GM12878 (cell line): Measurements from ENCODE around the gene RND1. TPM values are rescaled to one million over a fixed set of nuclear protein-coding genes. Genes with fewer than 3 reads are reported as not detected.

Experiments used
- ATAC-seq: fragments of 200-7000 bp; cut with Tn5 transposase; 3 replicates; pipeline ENCODE4 v1.9.1; 2020; ENCODE audit warnings: mild to moderate bottlenecking, moderate library complexity
- BruUV-seq: library from RNA; stranded (reverse); fragments of 400-500 nt; replicated peaks from 2 replicates; lab custom pipeline; 2021; lab: Mats Ljungman, UMichigan
- CTCF ChIA-PET: fragments of 300-600 bp; sonication (Branson Sonifier 250); formaldehyde crosslinking; extraction: SDS; loops from one replicate; lab custom pipeline; 2021; ENCODE audit warnings: inconsistent platforms; lab: Yijun Ruan, JAX
- POLR2A ChIA-PET: fragments of 350-600 bp; formaldehyde crosslinking; extraction: SDS; loops from one replicate; lab custom pipeline; 2021; ENCODE audit warnings: inconsistent platforms; lab: Charles Lee
- RAD21 ChIA-PET: fragments of 300-600 bp; sonication (Branson Sonifier 250); formaldehyde crosslinking; loops from one replicate; lab custom pipeline; 2023; ENCODE audit warnings: antibody characterized with exemption; ENCODE audit not compliant: unreplicated experiment; lab: Charles Lee
- SMC1A ChIA-PET: fragments of 300-600 bp; sonication (Branson Sonifier 250); formaldehyde crosslinking; loops from one replicate; lab custom pipeline; 2023; ENCODE audit not compliant: unreplicated experiment, uncharacterized antibody; lab: Charles Lee
- DNase-seq: peaks from one replicate; pipeline ENCODE4 v3.0.0-alpha.2; 2011; ENCODE audit warnings: low read depth, low spot score
- FAIRE-seq: peaks from 3 replicates; lab custom pipeline; 2011; peaks lifted over from hg19 to GRCh38; lab: Jason Lieb, UNC
- H2AFZ ChIP-seq: 2 replicates; pipeline ENCODE4 v1.6.0; 2011; ENCODE audit warnings: low read depth, low read length, control low read depth; ENCODE audit not compliant: control insufficient read depth
- H3K27ac ChIP-seq: 2 replicates; pipeline ENCODE4 v1.5.1; 2011; ENCODE audit warnings: control low read depth; ENCODE audit not compliant: control insufficient read depth, insufficient read depth
- H3K27me3 ChIP-seq, 2 experiments: replicated peaks in 1 of 2; 2 replicates each; pipeline versions ENCODE4 v1.6.0 to v1.6.1; 2011; ENCODE audit warnings: low read length in 1 of 2; ENCODE audit not compliant: control insufficient read depth in 2 of 2, insufficient read depth in 2 of 2
- H3K36me3 ChIP-seq, 2 experiments: 2 replicates each; pipeline ENCODE4 v1.5.1; 2011; ENCODE audit warnings: low read length in 1 of 2; ENCODE audit not compliant: control insufficient read depth in 2 of 2, insufficient read depth in 2 of 2
- H3K4me1 ChIP-seq: 2 replicates; pipeline ENCODE4 v1.6.1; 2011; ENCODE audit warnings: mild to moderate bottlenecking, low read length, moderate library complexity, mixed read lengths; ENCODE audit not compliant: control insufficient read depth, insufficient read depth
- H3K4me2 ChIP-seq: 2 replicates; pipeline ENCODE4 v1.6.0; 2011; ENCODE audit warnings: control low read depth; ENCODE audit not compliant: control insufficient read depth, insufficient read depth
- H3K4me3 ChIP-seq: fragments of 200-600 bp; sonication (generic); 2 replicates; pipeline ENCODE4 v1.5.1; 2016
- H3K79me2 ChIP-seq: 2 replicates; pipeline ENCODE4 v1.6.0; 2011; ENCODE audit warnings: low read length; ENCODE audit not compliant: control insufficient read depth, insufficient read depth
- H3K9ac ChIP-seq: 2 replicates; pipeline ENCODE4 v1.8.0; 2011; ENCODE audit warnings: low read length, control low read depth, mixed read lengths; ENCODE audit not compliant: control insufficient read depth, insufficient read depth
- H3K9me3 ChIP-seq: replicated peaks from 3 replicates; pipeline ENCODE4 v1.5.1; 2011; ENCODE audit warnings: mild to moderate bottlenecking, low read length; ENCODE audit not compliant: control insufficient read depth, insufficient read depth
- H4K20me1 ChIP-seq: 2 replicates; pipeline ENCODE4 v1.6.0; 2011; ENCODE audit not compliant: control insufficient read depth, insufficient read depth
- BHLHE40 ChIP-seq, 2 experiments: fragments of 450-650 bp in 1 of 2; IDR thresholded peaks; 2 replicates each; pipeline ENCODE4 v1.6.1; 2011 to 2017; ENCODE audit warnings: low read depth in 2 of 2, borderline replicate concordance in 1 of 2, improper control_type of control experiment in 1 of 2, low read length in 1 of 2, mild to moderate bottlenecking in 1 of 2
- CREM ChIP-seq: IDR thresholded peaks from 2 replicates; pipeline ENCODE4 v1.6.1; 2014; ENCODE audit warnings: antibody characterized with exemption, low read depth
- ETV6 ChIP-seq, 2 experiments: fragments of 450-650 bp in 1 of 2; IDR thresholded peaks in 1 of 2; conservative IDR thresholded peaks in 1 of 2; 2 replicates each; pipeline ENCODE4 v1.6.1; 2014; ENCODE audit warnings: antibody characterized with exemption in 1 of 2, borderline replicate concordance in 1 of 2, low read depth in 1 of 2, mild to moderate bottlenecking in 1 of 2, moderate library complexity in 1 of 2
- FOXK2 ChIP-seq: fragments of 450-650 bp; IDR thresholded peaks from 2 replicates; pipeline ENCODE4 v1.6.1; 2017; ENCODE audit warnings: mild to moderate bottlenecking, moderate library complexity
- NFYA ChIP-seq: IDR thresholded peaks from 2 replicates; pipeline ENCODE4 v1.6.1; 2011; ENCODE audit warnings: low read depth, mild to moderate bottlenecking, low read length, improper control_type of control experiment, borderline replicate concordance
- NR2C1 ChIP-seq: fragments of 450-650 bp; IDR thresholded peaks from 2 replicates; pipeline ENCODE4 v1.6.1; 2017; ENCODE audit warnings: antibody characterized with exemption, mild to moderate bottlenecking, moderate library complexity
- SPI1 ChIP-seq: IDR thresholded peaks from 2 replicates; pipeline ENCODE4 v1.6.1; 2011; ENCODE audit warnings: low read depth, mild to moderate bottlenecking, low read length, moderate library complexity, borderline replicate concordance; ENCODE audit not compliant: insufficient read depth
- ZNF207 ChIP-seq: fragments of 450-650 bp; IDR thresholded peaks from 2 replicates; pipeline ENCODE4 v1.6.1; 2014; ENCODE audit warnings: antibody characterized with exemption, mild to moderate bottlenecking, borderline replicate concordance
- WGBS: methylation state at CpG from one replicate; pipeline ENCODE4 v1.1.6; 2016; ENCODE audit warnings: low lambda C conversion rate; ENCODE audit not compliant: insufficient replicate concordance, insufficient coverage; ENCODE audit errors: missing lambda C conversion rate; 5-methylcytosine and 5-hydroxymethylcytosine counted together
- in situ Hi-C: fragments of 300-500 bp; cut with MboI; formaldehyde crosslinking; loops from 9 replicates; pipeline ENCODE4 v1.14.3; 2018; ENCODE audit warnings: mixed read lengths
- intact Hi-C: fragments of 100-400 bp; cut with micrococcal nuclease; formaldehyde crosslinking; loops from one replicate; pipeline ENCODE4 v1.14.2; 2022; ENCODE audit not compliant: unreplicated experiment
- polyA plus RNA-seq, 11 experiments: library from polyadenylated mRNA; depleted of rRNA in 4 of 11; unstranded in 6 of 11; stranded (reverse) in 5 of 11; fragments of >200 nt; fragmentation: Nextera tagmentation in 4 of 11; fragmentation: Illumina TruSeq in 1 of 11; extraction: Ambion mirVana in 4 of 11; extraction: Trizol in 1 of 11; gene quantifications; 1 replicate in 1 of 11; 2 replicates in 10 of 11; pipeline versions ENCODE4 v1.2.1 to v1.2.3, GENCODE V29; 2011 to 2016; ENCODE audit warnings: inconsistent platforms in 2 of 11, missing spikeins in 2 of 11, low read depth in 1 of 11
- total RNA-seq, 4 experiments: library from RNA; depleted of rRNA in 3 of 4; stranded (reverse); fragments of >200 nt in 3 of 4; fragmentation: Illumina TruSeq in 1 of 4; extraction: Trizol in 1 of 4; gene quantifications; 2 replicates each; pipeline versions ENCODE4 v1.2.1 to v1.2.3, GENCODE V29; 2013 to 2021
- TF ChIP-seq, protein P1 (sequence below): fragments of 450-650 bp; IDR thresholded peaks from 2 replicates; pipeline ENCODE4 v1.6.1; 2018; ENCODE audit warnings: mild to moderate bottlenecking, low read depth, moderate library complexity; ENCODE audit not compliant: partially characterized antibody
- TF ChIP-seq, protein P2 (sequence below): fragments of 450-650 bp; IDR thresholded peaks from 2 replicates; pipeline ENCODE4 v1.6.1; 2017; ENCODE audit warnings: mild to moderate bottlenecking, low read depth, inconsistent platforms; ENCODE audit not compliant: poor library complexity, severe bottlenecking

The RND1 gene
- total and polyA plus RNA-seq, 10 of the 15 experiments (the other 5 are each of a cell fraction or from before 2014, with no cell fraction given) = 0.24 to 5.1 (median 1.5) TPM

DNA sequence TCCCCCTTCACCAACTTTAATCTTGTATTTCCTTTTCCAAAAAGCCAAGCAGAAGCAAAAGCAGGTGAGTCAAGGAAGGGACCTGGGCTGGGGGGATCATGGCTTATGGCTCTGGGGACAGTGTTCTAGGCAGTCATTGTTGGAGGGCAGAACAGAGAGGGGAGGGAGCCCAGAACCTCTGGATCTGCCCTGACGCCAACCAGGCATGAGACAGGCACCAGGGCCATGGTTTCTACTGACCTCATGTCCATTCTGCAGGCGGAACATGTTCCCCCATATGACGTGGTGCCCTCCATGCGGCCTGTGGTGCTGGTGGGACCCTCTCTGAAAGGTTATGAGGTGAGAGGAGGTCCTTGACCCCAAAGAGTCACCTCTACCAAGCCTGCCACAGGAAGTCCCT is 40.8 kb downstream of the RND1 start:
- 85% methylated on average over 4 of the region's 4 CpGs for WGBS
- Histone ChIP-seq H3K4me2 (no peak overlapping the region), H3K27ac (no peak overlapping the region), H3K79me2 (no peaks in the 10 kb centered on the region), H2AFZ (no peak overlapping the region), H3K4me1 (no peaks in the 10 kb centered on the region; the same call in 1 of the 2 replicates), H3K4me3 (no peak overlapping the region), H4K20me1 (no peaks in the 10 kb centered on the region), H3K27me3 (peaks cover 0 to 2% of the 10 kb centered on the region in 2 experiments; a peak in 3 of 4 replicates), H3K9me3 (no peaks in the 10 kb centered on the region), H3K9ac (no peak overlapping the region), H3K36me3 (peaks cover 7 to 11% of the 10 kb centered on the region in 2 experiments; a peak in 3 of 4 replicates)
- ChIA-PET CTCF (interaction anchor here (4.2 kb wide), 1 partner anchor 10 kb away, joined by 26 read pairs; no protein-coding TSS in a partner anchor), POLR2A (no interaction called here), RAD21 (interaction anchor here (1.5 kb wide), 1 partner anchor 172 kb away, joined by 3 read pairs; no protein-coding TSS in a partner anchor), SMC1A (interaction anchor here (1.4 kb wide), 1 partner anchor 40 kb away, joined by 3 read pairs; the partner anchor contains the start of gene RND1)
- no peak for DNase-seq
- in situ Hi-C loops = no loop called here
- TF ChIP-seq BHLHE40 (IDR thresholded peaks at IDR 0.05; ENCODE audit: borderline replicate concordance in 1 of 2, low read depth in 2 of 2, low read length in 1 of 2) (no peak), ZNF207 (no peak), SPI1 (no peak), NR2C1 (no peak), FOXK2 (no peak), ETV6 (conservative IDR thresholded peaks at IDR 0.05 in 1 of 2, IDR thresholded peaks at IDR 0.05 in 1 of 2; ENCODE audit: borderline replicate concordance in 1 of 2, low read depth in 1 of 2) (no peak), CREM (no peak), NFYA (no peak)
- TF ChIP-seq, protein P1, sequence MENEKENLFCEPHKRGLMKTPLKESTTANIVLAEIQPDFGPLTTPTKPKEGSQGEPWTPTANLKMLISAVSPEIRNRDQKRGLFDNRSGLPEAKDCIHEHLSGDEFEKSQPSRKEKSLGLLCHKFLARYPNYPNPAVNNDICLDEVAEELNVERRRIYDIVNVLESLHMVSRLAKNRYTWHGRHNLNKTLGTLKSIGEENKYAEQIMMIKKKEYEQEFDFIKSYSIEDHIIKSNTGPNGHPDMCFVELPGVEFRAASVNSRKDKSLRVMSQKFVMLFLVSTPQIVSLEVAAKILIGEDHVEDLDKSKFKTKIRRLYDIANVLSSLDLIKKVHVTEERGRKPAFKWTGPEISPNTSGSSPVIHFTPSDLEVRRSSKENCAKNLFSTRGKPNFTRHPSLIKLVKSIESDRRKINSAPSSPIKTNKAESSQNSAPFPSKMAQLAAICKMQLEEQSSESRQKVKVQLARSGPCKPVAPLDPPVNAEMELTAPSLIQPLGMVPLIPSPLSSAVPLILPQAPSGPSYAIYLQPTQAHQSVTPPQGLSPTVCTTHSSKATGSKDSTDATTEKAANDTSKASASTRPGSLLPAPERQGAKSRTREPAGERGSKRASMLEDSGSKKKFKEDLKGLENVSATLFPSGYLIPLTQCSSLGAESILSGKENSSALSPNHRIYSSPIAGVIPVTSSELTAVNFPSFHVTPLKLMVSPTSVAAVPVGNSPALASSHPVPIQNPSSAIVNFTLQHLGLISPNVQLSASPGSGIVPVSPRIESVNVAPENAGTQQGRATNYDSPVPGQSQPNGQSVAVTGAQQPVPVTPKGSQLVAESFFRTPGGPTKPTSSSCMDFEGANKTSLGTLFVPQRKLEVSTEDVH = no peak
- TF ChIP-seq, protein P2, sequence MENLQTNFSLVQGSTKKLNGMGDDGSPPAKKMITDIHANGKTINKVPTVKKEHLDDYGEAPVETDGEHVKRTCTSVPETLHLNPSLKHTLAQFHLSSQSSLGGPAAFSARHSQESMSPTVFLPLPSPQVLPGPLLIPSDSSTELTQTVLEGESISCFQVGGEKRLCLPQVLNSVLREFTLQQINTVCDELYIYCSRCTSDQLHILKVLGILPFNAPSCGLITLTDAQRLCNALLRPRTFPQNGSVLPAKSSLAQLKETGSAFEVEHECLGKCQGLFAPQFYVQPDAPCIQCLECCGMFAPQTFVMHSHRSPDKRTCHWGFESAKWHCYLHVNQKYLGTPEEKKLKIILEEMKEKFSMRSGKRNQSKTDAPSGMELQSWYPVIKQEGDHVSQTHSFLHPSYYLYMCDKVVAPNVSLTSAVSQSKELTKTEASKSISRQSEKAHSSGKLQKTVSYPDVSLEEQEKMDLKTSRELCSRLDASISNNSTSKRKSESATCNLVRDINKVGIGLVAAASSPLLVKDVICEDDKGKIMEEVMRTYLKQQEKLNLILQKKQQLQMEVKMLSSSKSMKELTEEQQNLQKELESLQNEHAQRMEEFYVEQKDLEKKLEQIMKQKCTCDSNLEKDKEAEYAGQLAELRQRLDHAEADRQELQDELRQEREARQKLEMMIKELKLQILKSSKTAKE = no peak
- BruUV-seq = no TSS peak
- intact Hi-C loops = no loop called here
- FAIRE-seq = no peak
- ATAC-seq = no peak
